IMR-90 (cell line): ENCODE results near the gene SLC1A5. TPM values are rescaled to one million over a fixed set of nuclear protein-coding genes. Genes with fewer than 3 reads are reported as not detected.

ENCODE experiments used
- ATAC-seq: fragments of 200-7000 bp; cut with Tn5 transposase; 2 replicates; pipeline ENCODE4 v1.9.1; 2020; ENCODE audit warnings: low read depth, mild to moderate bottlenecking, moderate library complexity
- BruUV-seq: library from RNA; stranded (reverse); fragments of 400-500 nt; replicated peaks from 2 replicates; lab custom pipeline; 2021; lab: Mats Ljungman, UMichigan
- CTCF ChIA-PET: fragments of 300-600 bp; formaldehyde crosslinking; extraction: SDS; loops from one replicate; lab custom pipeline; 2021; ENCODE audit warnings: antibody characterized with exemption; lab: Yijun Ruan, JAX
- POLR2A ChIA-PET: fragments of 300-600 bp; sonication (Branson Sonifier 250); formaldehyde crosslinking; loops from one replicate; lab custom pipeline; 2022; ENCODE audit warnings: antibody characterized with exemption; ENCODE audit not compliant: unreplicated experiment; lab: Charles Lee
- DNase-seq: peaks from one replicate; pipeline ENCODE4 v3.0.0; 2013
- H2AFZ ChIP-seq: replicated peaks from 2 replicates; pipeline ENCODE3; 2013; ENCODE audit warnings: low read length, mild to moderate bottlenecking; ENCODE audit not compliant: poor library complexity
- H2AK5ac ChIP-seq: 2 replicates; pipeline ENCODE4 v1.6.1; 2013; ENCODE audit warnings: low read depth, low read length, inconsistent platforms
- H2AK9ac ChIP-seq: replicated peaks from 2 replicates; pipeline ENCODE3; 2013; ENCODE audit warnings: mild to moderate bottlenecking, low read depth, low read length, moderate library complexity; ENCODE audit not compliant: poor library complexity
- H2BK120ac ChIP-seq: 2 replicates; pipeline ENCODE4 v1.6.1; 2013; ENCODE audit warnings: low read depth, low read length, inconsistent platforms
- H2BK15ac ChIP-seq: 3 replicates; pipeline ENCODE4 v1.6.1; 2013; ENCODE audit warnings: low read depth, low read length, inconsistent platforms
- H2BK20ac ChIP-seq: 2 replicates; pipeline ENCODE4 v1.6.1; 2013; ENCODE audit warnings: low read depth, mild to moderate bottlenecking, inconsistent platforms, low read length, moderate library complexity
- H2BK5ac ChIP-seq: 2 replicates; pipeline ENCODE4 v1.6.1; 2013; ENCODE audit warnings: mild to moderate bottlenecking, low read depth, low read length, inconsistent platforms; ENCODE audit not compliant: poor library complexity, severe bottlenecking
- H3K14ac ChIP-seq: replicated peaks from 2 replicates; pipeline ENCODE4 v1.6.1; 2013; ENCODE audit warnings: low read depth, low read length, inconsistent platforms
- H3K18ac ChIP-seq: 2 replicates; pipeline ENCODE4 v1.6.1; 2013; ENCODE audit warnings: low read depth, low read length, control low read depth
- H3K23ac ChIP-seq: 2 replicates; pipeline ENCODE4 v1.6.1; 2013; ENCODE audit warnings: low read depth, low read length, inconsistent platforms
- H3K27ac ChIP-seq: 2 replicates; pipeline ENCODE4 v1.5.1; 2013; ENCODE audit warnings: mild to moderate bottlenecking, control low read depth, low read length; ENCODE audit not compliant: insufficient read depth
- H3K27me3 ChIP-seq: 2 replicates; pipeline ENCODE4 v1.6.1; 2013; ENCODE audit warnings: low read length; ENCODE audit not compliant: control insufficient read depth, insufficient read depth
- H3K36me3 ChIP-seq: 2 replicates; pipeline ENCODE4 v1.6.1; 2013; ENCODE audit warnings: low read length, mixed read lengths; ENCODE audit not compliant: control insufficient read depth, insufficient read depth
- H3K4ac ChIP-seq: 2 replicates; pipeline ENCODE4 v1.6.1; 2013; ENCODE audit warnings: low read depth, low read length, inconsistent platforms
- H3K4me1 ChIP-seq: 2 replicates; pipeline ENCODE4 v1.6.1; 2013; ENCODE audit warnings: low read length, mixed read lengths; ENCODE audit not compliant: control insufficient read depth, insufficient read depth
- H3K4me2 ChIP-seq: 2 replicates; pipeline ENCODE4 v1.6.1; 2013; ENCODE audit warnings: low read depth, mild to moderate bottlenecking, control low read depth, low read length, moderate library complexity
- H3K4me3 ChIP-seq: 2 replicates; pipeline ENCODE4 v1.5.1; 2013; ENCODE audit warnings: low read depth, mild to moderate bottlenecking, control low read depth, low read length, moderate library complexity; ENCODE audit not compliant: insufficient read depth
- H3K56ac ChIP-seq: 2 replicates; pipeline ENCODE4 v1.6.1; 2013; ENCODE audit warnings: low read length, inconsistent platforms; ENCODE audit not compliant: insufficient read depth; ENCODE audit errors: extremely low read depth
- H3K79me1 ChIP-seq, 2 experiments: 2 replicates each; pipeline ENCODE4 v1.6.1; 2013; ENCODE audit warnings: low read length in 2 of 2, inconsistent platforms in 1 of 2, low read depth in 1 of 2
- H3K9ac ChIP-seq: 2 replicates; pipeline ENCODE4 v1.6.1; 2013; ENCODE audit warnings: low read depth, low read length, control low read depth
- H3K9me1 ChIP-seq: 2 replicates; pipeline ENCODE4 v1.6.1; 2013; ENCODE audit warnings: low read length, inconsistent platforms; ENCODE audit not compliant: insufficient read depth
- H3K9me3 ChIP-seq: 2 replicates; pipeline ENCODE4 v1.6.1; 2013; ENCODE audit warnings: low read length; ENCODE audit not compliant: control insufficient read depth, insufficient read depth
- H4K20me1 ChIP-seq: 2 replicates; pipeline ENCODE4 v1.6.1; 2013; ENCODE audit warnings: low read length, inconsistent platforms; ENCODE audit not compliant: insufficient read depth
- H4K5ac ChIP-seq: 2 replicates; pipeline ENCODE4 v1.6.1; 2013; ENCODE audit warnings: mild to moderate bottlenecking, low read depth, low read length, control low read depth
- H4K8ac ChIP-seq, 2 experiments: 2 replicates each; pipeline ENCODE4 v1.6.1; 2013; ENCODE audit warnings: low read depth in 2 of 2, low read length in 2 of 2, control low read depth in 1 of 2, inconsistent platforms in 1 of 2
- H4K91ac ChIP-seq: 2 replicates; pipeline ENCODE4 v1.6.1; 2013; ENCODE audit warnings: low read depth, low read length, inconsistent platforms; ENCODE audit not compliant: insufficient read depth
- BHLHE40 ChIP-seq: fragments of 150-350 bp; IDR thresholded peaks from 2 replicates; pipeline ENCODE4 v1.6.1; 2016; ENCODE audit warnings: mild to moderate bottlenecking, low read depth, low read length
- CEBPB ChIP-seq: IDR thresholded peaks from 2 replicates; pipeline ENCODE4 v1.6.1; 2012; ENCODE audit warnings: low read depth, low read length, improper control_type of control experiment
- CHD1 ChIP-seq: IDR thresholded peaks from 2 replicates; pipeline ENCODE4 v1.6.1; 2012; ENCODE audit warnings: low read depth, low read length, improper control_type of control experiment
- CTCF ChIP-seq: conservative IDR thresholded peaks from 2 replicates; pipeline ENCODE4 v1.5.1; 2012; ENCODE audit warnings: mild to moderate bottlenecking, low read depth, low read length, improper control_type of control experiment
- FOS ChIP-seq: fragments of 150-350 bp; IDR thresholded peaks from 2 replicates; pipeline ENCODE4 v1.6.1; 2016; ENCODE audit warnings: low read depth, low read length
- MAFK ChIP-seq: IDR thresholded peaks from 2 replicates; pipeline ENCODE4 v1.6.1; 2012; ENCODE audit warnings: low read depth, low read length, improper control_type of control experiment
- MAZ ChIP-seq: IDR thresholded peaks from 2 replicates; pipeline ENCODE4 v1.6.1; 2012; ENCODE audit warnings: low read depth, mild to moderate bottlenecking, low read length, improper control_type of control experiment, moderate library complexity, borderline replicate concordance
- MXI1 ChIP-seq: IDR thresholded peaks from 2 replicates; pipeline ENCODE4 v1.6.1; 2012; ENCODE audit warnings: low read depth, mild to moderate bottlenecking, low read length, moderate library complexity, borderline replicate concordance
- NFE2L2 ChIP-seq: fragments of 150-350 bp; IDR thresholded peaks from 2 replicates; pipeline ENCODE4 v1.6.1; 2016; ENCODE audit warnings: low read depth, mild to moderate bottlenecking, low read length
- POLR2A ChIP-seq: IDR thresholded peaks from 2 replicates; pipeline ENCODE4 v1.6.1; 2012; ENCODE audit warnings: mild to moderate bottlenecking, low read depth, low read length
- RAD21 ChIP-seq: IDR thresholded peaks from 2 replicates; pipeline ENCODE4 v1.6.1; 2012; ENCODE audit warnings: low read length, improper control_type of control experiment
- RCOR1 ChIP-seq: IDR thresholded peaks from 2 replicates; pipeline ENCODE4 v1.6.1; 2012; ENCODE audit warnings: mild to moderate bottlenecking, low read length, improper control_type of control experiment; ENCODE audit not compliant: insufficient replicate concordance
- RFX5 ChIP-seq: IDR thresholded peaks from 2 replicates; pipeline ENCODE4 v1.8.0; 2012; ENCODE audit warnings: low read depth, mild to moderate bottlenecking, low read length, moderate library complexity
- SMC3 ChIP-seq: fragments of 150-350 bp; IDR thresholded peaks from 2 replicates; pipeline ENCODE4 v1.6.1; 2016; ENCODE audit warnings: low read depth, mild to moderate bottlenecking, antibody characterized with exemption, low read length, moderate library complexity
- WGBS, 2 experiments: methylation state at CpG; one replicate each; pipeline versions ENCODE4 v1.1.5 to v1.1.7; 2013; ENCODE audit warnings: missing lambda C conversion rate in 2 of 2; ENCODE audit not compliant: insufficient read length in 1 of 2; ENCODE audit errors: extremely low coverage in 2 of 2; 5-methylcytosine and 5-hydroxymethylcytosine counted together
- dilution Hi-C: fragments of 300-500 bp; cut with HindIII; formaldehyde crosslinking; loops from one replicate; pipeline ENCODE4 v1.14.3; 2018; ENCODE audit warnings: low sequenced_read_pairs; ENCODE audit not compliant: unreplicated experiment
- in situ Hi-C: fragments of 300-500 bp; cut with MboI; formaldehyde crosslinking; loops from 3 replicates; pipeline ENCODE4 v1.14.3; 2019; ENCODE audit warnings: low sequenced_read_pairs, inconsistent platforms, mixed read lengths
- intact Hi-C: fragments of 100-400 bp; cut with micrococcal nuclease; formaldehyde crosslinking; loops from 2 replicates; pipeline ENCODE4 v1.10.0; 2022
- polyA plus RNA-seq, 3 experiments: library from polyadenylated mRNA; depleted of rRNA; stranded (reverse); fragments of >200 nt; gene quantifications; 2 replicates each; pipeline ENCODE4 v1.2.3, GENCODE V29; 2012; ENCODE audit warnings: low replicate concordance in 1 of 3
- total RNA-seq: library from RNA; depleted of rRNA; stranded (reverse); fragments of >200 nt; gene quantifications from 2 replicates; pipeline ENCODE4 v1.2.3, GENCODE V29; 2012
- TF ChIP-seq, protein P1 (sequence below): fragments of 150-350 bp; IDR thresholded peaks from 2 replicates; pipeline ENCODE4 v1.6.1; 2016; ENCODE audit warnings: low read depth, mild to moderate bottlenecking, low read length, moderate library complexity, borderline replicate concordance
- TF ChIP-seq, protein P2 (sequence below): fragments of 150-350 bp; IDR thresholded peaks from 2 replicates; pipeline ENCODE4 v1.6.1; 2017; ENCODE audit warnings: mild to moderate bottlenecking, antibody characterized with exemption, low read length, low read depth

SLC1A5 gene
- total and polyA plus RNA-seq, 2 of the 4 experiments (the other 2 are of a cell fraction), result 142 to 171 TPM

GRCh38 chr19:46825731-46826055, 37.3 kb upstream of the SLC1A5 start:
- Histone ChIP-seq H4K91ac (no peak overlapping the region), H3K36me3 (no peaks in the 10 kb centered on the region), H3K4me2 (no peak overlapping the region), H3K27me3 (no peaks in the 10 kb centered on the region), H3K9me1 (peaks cover 5% of the 10 kb centered on the region; the same call in 1 of the 2 replicates), H3K23ac (no peak overlapping the region), H4K8ac (no peak overlapping the region), H2AK5ac (no peak overlapping the region), H2BK20ac (no peak overlapping the region), H3K56ac (no peak overlapping the region), H3K4ac (no peak overlapping the region), H3K4me3 (no peak overlapping the region), H3K79me1 (no peaks in the 10 kb centered on the region), H4K5ac (no peak overlapping the region), H3K18ac (no peak overlapping the region), H3K27ac (no peak overlapping the region), H3K14ac (no peak overlapping the region), H3K4me1 (peaks cover 3% of the 10 kb centered on the region; the same call in 1 of the 2 replicates), H2BK120ac (no peak overlapping the region), H2AFZ (no peak overlapping the region), H4K20me1 (no peaks in the 10 kb centered on the region), H3K9ac (no peak overlapping the region), H3K9me3 (no peaks in the 10 kb centered on the region), H2AK9ac (no peak overlapping the region), H2BK5ac (no peak overlapping the region), H2BK15ac (no peak overlapping the region)
- no peak for DNase-seq
- BruUV-seq, result no TSS peak
- dilution Hi-C loops (no loop called here), in situ Hi-C loops (no loop called here), intact Hi-C loops (no loop called here)
- TF ChIP-seq MAFK, result no peak
- TF ChIP-seq, protein P1, sequence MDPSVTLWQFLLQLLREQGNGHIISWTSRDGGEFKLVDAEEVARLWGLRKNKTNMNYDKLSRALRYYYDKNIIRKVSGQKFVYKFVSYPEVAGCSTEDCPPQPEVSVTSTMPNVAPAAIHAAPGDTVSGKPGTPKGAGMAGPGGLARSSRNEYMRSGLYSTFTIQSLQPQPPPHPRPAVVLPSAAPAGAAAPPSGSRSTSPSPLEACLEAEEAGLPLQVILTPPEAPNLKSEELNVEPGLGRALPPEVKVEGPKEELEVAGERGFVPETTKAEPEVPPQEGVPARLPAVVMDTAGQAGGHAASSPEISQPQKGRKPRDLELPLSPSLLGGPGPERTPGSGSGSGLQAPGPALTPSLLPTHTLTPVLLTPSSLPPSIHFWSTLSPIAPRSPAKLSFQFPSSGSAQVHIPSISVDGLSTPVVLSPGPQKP, result no peak
- TF ChIP-seq MXI1, result no peak
- TF ChIP-seq, protein P2, sequence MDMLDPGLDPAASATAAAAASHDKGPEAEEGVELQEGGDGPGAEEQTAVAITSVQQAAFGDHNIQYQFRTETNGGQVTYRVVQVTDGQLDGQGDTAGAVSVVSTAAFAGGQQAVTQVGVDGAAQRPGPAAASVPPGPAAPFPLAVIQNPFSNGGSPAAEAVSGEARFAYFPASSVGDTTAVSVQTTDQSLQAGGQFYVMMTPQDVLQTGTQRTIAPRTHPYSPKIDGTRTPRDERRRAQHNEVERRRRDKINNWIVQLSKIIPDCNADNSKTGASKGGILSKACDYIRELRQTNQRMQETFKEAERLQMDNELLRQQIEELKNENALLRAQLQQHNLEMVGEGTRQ, result no peak
- no peak for TF ChIP-seq FOS
- no peak for TF ChIP-seq CHD1
- TF ChIP-seq BHLHE40, result no peak
- TF ChIP-seq SMC3, result no peak
- no peak for TF ChIP-seq RCOR1
- no peak for TF ChIP-seq CEBPB
- TF ChIP-seq MAZ, result no peak
- no peak for TF ChIP-seq RFX5
- no peak for TF ChIP-seq NFE2L2
- no peak for TF ChIP-seq POLR2A
- TF ChIP-seq CTCF, result no peak
- no peak for TF ChIP-seq RAD21
- WGBS, 2 experiments, result 93% methylated on average over 3 of the region's 5 CpGs; no CpG with 5 or more reads in 1 of the 2 experiments
- ATAC-seq, result no peak
- POLR2A ChIA-PET, result interaction anchor here (0.6 to 0.7 kb wide), 2 partner anchors 169 to 211 kb away, joined by 3 to 5 read pairs; no protein-coding TSS in a partner anchor
- CTCF ChIA-PET, result no interaction called here
